Adrenal gland (tissue), 12 donors: ENCODE data around the gene RASAL1. TPM values are rescaled to one million over a fixed set of nuclear protein-coding genes. Genes with fewer than 3 reads are reported as not detected.

Experiments
- DNase-seq, 7 donors: peaks; one replicate each; pipeline ENCODE4 v3.0.0-alpha.2; 2019 to 2020
- H3K27ac ChIP-seq, 5 donors: fragments of 200-600 bp; sonication (generic) in 4 of 5; 1 replicate in 3 of 5; 2 replicates in 2 of 5; pipeline versions ENCODE4 v1.5.1 to v1.8.0; 2016 to 2020; ENCODE audit warnings: mild to moderate bottlenecking in 1 of 5
- H3K27me3 ChIP-seq: fragments of 200-600 bp; 2 replicates; pipeline ENCODE4 v1.8.0; 2021
- H3K36me3 ChIP-seq, 2 donors: fragments of 200-600 bp; replicated peaks in 1 of 2; 1 replicate in 1 of 2; 2 replicates in 1 of 2; pipeline versions ENCODE4 v1.5.1 to v1.8.0; 2018 to 2022
- H3K4me1 ChIP-seq, 2 donors: fragments of 200-600 bp; replicated peaks in 1 of 2; 1 replicate in 1 of 2; 2 replicates in 1 of 2; pipeline versions ENCODE4 v1.5.1 to v1.8.0; 2018 to 2021
- H3K4me3 ChIP-seq, 4 donors: fragments of 200-600 bp; sonication (generic) in 3 of 4; one replicate each; pipeline ENCODE4 v1.5.1; 2016 to 2018
- H3K9me3 ChIP-seq, 3 donors: fragments of 200-600 bp; sonication (generic) in 1 of 3; replicated peaks in 1 of 3; 1 replicate in 2 of 3; 2 replicates in 1 of 3; pipeline versions ENCODE4 v1.5.1 to v1.8.0; 2016 to 2021
- POLR2A ChIP-seq, 2 donors: fragments of 450-650 bp; IDR thresholded peaks; one replicate each; pipeline ENCODE4 v1.6.1; 2017; ENCODE audit warnings: antibody characterized with exemption in 2 of 2, mild to moderate bottlenecking in 2 of 2, moderate library complexity in 1 of 2
- WGBS, 4 donors: extraction: QIAGEN DNeasy Blood & Tissue Kit in 2 of 4; methylation state at CpG; one replicate each; pipeline versions ENCODE4 v1.1.5 to v1.1.7; 2013 to 2017; 5-methylcytosine and 5-hydroxymethylcytosine counted together
- intact Hi-C, 2 donors: fragments of 100-400 bp; cut with DNase I; formaldehyde crosslinking; loops; one replicate each; pipeline versions ENCODE4 v1.14.1 to v1.15.0; 2022 to 2023
- polyA plus RNA-seq, 3 donors: library from polyadenylated mRNA; stranded (reverse); fragments of 200-250 nt in 2 of 3; fragments of 350-450 nt in 1 of 3; fragmentation: Illumina TruSeq in 1 of 3; extraction: RNeasy Lipid Tissue Mini Kit (QIAGEN cat#74804) in 1 of 3; gene quantifications; one replicate each; pipeline ENCODE4 v1.2.3, GENCODE V29; 2013 to 2014
- total RNA-seq, 9 donors: library from RNA; depleted of rRNA in 4 of 9; stranded (reverse); fragments of >200 nt in 4 of 9; fragments of 120-200 nt in 1 of 9; fragmentation: NEBNext Ultra II Directional in 1 of 9; extraction: Animal tissue kit (Norgen Biotek cat#: 25700) in 1 of 9; gene quantifications; one replicate each; pipeline versions ENCODE4 v1.1.0 to v1.2.4, GENCODE V29; 2013 to 2023
- TF ChIP-seq, protein P1 (sequence below), 6 experiments: fragments of 450-650 bp in 4 of 6; fragments of 200-600 bp in 2 of 6; sonication (generic) in 1 of 6; IDR thresholded peaks; 1 replicate in 5 of 6; 2 replicates in 1 of 6; pipeline versions ENCODE4 v1.5.1 to v1.8.0; 2016 to 2021; ENCODE audit warnings: antibody characterized with exemption in 6 of 6, mild to moderate bottlenecking in 2 of 6, moderate library complexity in 1 of 6
- donor health status: healthy with polysubstance abuse.
- donor health status: Bipolar disorder and iron deficiency.
- donor health status: DM: yes; HTN: yes; CAD: no.
- donor health status: DM: no; HTN: no; CAD: no.
- donor health status: DM: no; HTN: no; CAD: no.
- donor health status: DM: yes; HTN: yes; CAD: no.

The RASAL1 gene
- total and polyA plus RNA-seq, 12 donors: 22.6 to 90.4 (median 43.3) TPM

DNA sequence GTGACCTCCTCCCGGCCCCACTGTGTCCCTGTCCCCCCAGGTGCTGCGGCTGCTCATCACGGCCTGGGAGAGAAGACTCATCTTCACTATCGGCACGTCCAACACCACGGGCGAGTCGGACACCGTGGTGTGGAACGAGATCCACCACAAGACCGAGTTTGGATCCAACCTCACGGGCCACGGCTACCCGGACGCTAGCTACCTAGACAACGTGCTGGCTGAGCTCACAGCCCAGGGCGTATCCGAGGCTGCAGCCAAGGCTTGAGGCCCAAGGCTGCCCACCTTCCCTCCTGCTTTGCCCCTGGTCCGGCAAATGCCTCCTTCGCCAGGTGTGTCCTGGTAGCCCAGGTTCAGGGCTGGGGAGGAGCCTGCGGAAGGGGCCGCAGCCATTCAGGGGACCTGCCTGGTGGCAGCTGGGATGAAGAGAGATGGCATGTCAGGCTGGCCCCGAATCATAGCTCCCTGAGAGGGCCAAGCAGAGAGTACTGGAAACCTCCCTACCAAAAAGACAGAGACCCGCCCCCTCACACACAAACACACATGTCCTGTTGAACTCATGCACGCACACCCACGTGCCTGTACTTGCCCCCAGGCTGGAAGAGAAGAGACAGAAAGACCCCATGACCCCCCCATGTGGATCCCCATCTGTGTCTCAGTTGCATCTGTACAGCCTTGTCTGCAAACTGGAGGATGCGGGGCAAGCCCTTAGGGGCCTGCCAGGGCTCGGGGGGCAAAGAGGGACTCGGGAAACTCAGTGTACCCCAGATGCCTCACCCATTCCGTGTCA, 38.7 kb downstream of the RASAL1 start:
- H3K36me3 ChIP-seq: no peaks in the 10 kb centered on the region
- H3K27me3 ChIP-seq: no peaks in the 10 kb centered on the region
- peaks cover 0 to 4% of the 10 kb centered on the region in 2 donors for H3K4me1 ChIP-seq
- 83 to 88% (median 85%) methylated on average over 11 to 30 of the region's 30 CpGs for WGBS, 4 donors
- TF ChIP-seq, protein P1, sequence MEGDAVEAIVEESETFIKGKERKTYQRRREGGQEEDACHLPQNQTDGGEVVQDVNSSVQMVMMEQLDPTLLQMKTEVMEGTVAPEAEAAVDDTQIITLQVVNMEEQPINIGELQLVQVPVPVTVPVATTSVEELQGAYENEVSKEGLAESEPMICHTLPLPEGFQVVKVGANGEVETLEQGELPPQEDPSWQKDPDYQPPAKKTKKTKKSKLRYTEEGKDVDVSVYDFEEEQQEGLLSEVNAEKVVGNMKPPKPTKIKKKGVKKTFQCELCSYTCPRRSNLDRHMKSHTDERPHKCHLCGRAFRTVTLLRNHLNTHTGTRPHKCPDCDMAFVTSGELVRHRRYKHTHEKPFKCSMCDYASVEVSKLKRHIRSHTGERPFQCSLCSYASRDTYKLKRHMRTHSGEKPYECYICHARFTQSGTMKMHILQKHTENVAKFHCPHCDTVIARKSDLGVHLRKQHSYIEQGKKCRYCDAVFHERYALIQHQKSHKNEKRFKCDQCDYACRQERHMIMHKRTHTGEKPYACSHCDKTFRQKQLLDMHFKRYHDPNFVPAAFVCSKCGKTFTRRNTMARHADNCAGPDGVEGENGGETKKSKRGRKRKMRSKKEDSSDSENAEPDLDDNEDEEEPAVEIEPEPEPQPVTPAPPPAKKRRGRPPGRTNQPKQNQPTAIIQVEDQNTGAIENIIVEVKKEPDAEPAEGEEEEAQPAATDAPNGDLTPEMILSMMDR (IDR thresholded peaks at IDR 0.05): no peak
- TF ChIP-seq POLR2A (IDR thresholded peaks at IDR 0.05): no peak
- H3K9me3 ChIP-seq: no peaks in the 10 kb centered on the region
- H3K4me3 ChIP-seq: no peak overlapping the region
- no peak for DNase-seq
- intact Hi-C loops: loop anchor here in 1 of 2 donors (5.0 kb wide), 1 partner anchor 50 kb away; no protein-coding TSS in a partner anchor
- no peak overlapping the region for H3K27ac ChIP-seq

DNA sequence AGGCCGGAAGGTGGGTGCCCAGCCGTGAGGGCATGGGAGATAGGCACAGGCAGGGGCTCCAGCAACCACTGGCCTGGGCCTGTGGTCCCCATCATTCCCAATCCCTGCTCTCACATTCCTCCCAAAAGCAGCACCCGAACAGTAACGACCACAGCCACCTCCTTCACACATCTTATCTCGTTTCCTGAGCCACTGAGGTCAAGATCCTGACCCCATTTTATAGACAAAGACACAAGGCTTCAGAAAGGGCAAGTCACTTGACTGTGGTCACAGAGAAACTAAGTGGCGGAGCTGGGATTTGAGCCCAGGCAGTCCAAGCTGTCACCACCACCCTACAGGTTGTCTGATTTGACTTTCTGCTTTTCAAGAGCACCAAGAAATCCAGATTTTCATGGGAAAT, 40.2 kb downstream of the RASAL1 start:
- intact Hi-C loops: loop anchor here in 1 of 2 donors (5.0 kb wide), 1 partner anchor 48 kb away; no protein-coding TSS in a partner anchor
- WGBS, 4 donors: 47 to 55% (median 51%) methylated on average over 6 of the region's 6 CpGs
- Histone ChIP-seq H3K36me3 (no peaks in the 10 kb centered on the region), H3K4me1 (peaks cover 0 to 4% of the 10 kb centered on the region in 2 donors), H3K27me3 (no peaks in the 10 kb centered on the region), H3K9me3 (no peaks in the 10 kb centered on the region), H3K4me3 (no peak overlapping the region), H3K27ac (no peak overlapping the region)
- no peak for DNase-seq
- TF ChIP-seq POLR2A (IDR thresholded peaks at IDR 0.05): no peak

DNA sequence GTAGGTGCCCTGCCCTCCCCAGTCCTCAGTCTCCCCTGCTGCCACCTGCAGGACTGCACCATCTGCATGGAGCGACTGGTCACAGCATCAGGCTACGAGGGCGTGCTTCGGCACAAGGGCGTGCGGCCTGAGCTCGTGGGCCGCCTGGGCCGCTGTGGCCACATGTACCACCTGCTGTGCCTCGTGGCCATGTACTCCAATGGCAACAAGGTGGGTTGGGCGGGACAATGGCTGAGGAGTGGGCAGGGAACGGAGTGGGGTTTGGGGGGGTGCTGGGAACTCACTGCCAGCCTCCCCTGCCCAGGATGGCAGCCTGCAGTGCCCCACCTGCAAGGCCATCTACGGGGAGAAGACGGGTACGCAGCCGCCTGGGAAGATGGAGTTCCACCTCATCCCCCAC, 40.8 kb downstream of the RASAL1 start:
- TF ChIP-seq, protein P1 (IDR thresholded peaks at IDR 0.05): no peak
- TF ChIP-seq POLR2A (IDR thresholded peaks at IDR 0.05): no peak
- H3K9me3 ChIP-seq: no peaks in the 10 kb centered on the region
- intact Hi-C loops: loop anchor here (5.0 kb wide), 2 partner anchors 37 to 47 kb away; partner anchors contain the start of gene DTX1 (in 1 of the 2)
- no peak overlapping the region for H3K4me3 ChIP-seq
- no peaks in the 10 kb centered on the region for H3K27me3 ChIP-seq
- no peak overlapping the region for H3K27ac ChIP-seq
- 88 to 95% (median 90%) methylated on average over 5 to 16 of the region's 16 CpGs for WGBS, 4 donors
- H3K36me3 ChIP-seq: no peaks in the 10 kb centered on the region
- no peak for DNase-seq
- H3K4me1 ChIP-seq: peaks cover 0 to 4% of the 10 kb centered on the region in 2 donors

DNA sequence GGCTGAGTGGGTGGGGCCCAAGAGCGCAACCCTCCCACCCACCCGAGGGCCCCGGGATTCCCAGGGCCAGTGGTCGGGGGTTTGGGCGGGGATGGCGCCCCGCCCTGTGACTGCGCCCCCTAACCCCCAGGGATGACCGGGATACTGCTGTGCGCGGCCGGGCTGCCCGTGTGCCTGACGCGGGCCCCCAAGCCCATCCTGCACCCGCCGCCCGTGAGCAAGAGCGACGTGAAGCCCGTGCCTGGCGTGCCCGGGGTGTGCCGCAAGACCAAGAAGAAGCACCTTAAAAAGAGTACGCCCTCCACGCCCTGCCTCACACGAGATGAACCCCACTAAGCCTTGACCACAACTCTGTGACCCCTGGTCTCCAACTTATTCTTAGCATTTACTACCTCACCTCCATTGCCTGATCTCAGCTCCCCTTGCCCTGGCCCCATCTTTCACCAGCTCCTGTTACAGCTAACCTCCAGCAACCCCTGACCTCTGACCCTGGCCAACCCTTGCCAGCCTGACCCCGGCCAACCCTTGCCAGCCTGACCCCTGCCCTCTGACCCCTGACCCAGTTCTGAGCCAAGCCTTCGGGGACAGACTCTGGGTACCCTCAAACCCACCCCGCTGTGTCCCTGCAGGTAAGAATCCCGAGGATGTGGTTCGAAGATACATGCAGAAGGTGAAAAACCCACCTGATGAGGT, 42.0 kb downstream of the RASAL1 start:
- no peaks in the 10 kb centered on the region for H3K36me3 ChIP-seq
- WGBS, 4 donors: 52 to 69% (median 57%) methylated on average over 6 to 32 of the region's 32 CpGs
- DNase-seq: no peak
- peaks cover 0 to 4% of the 10 kb centered on the region in 2 donors for H3K4me1 ChIP-seq
- H3K27ac ChIP-seq: no peak overlapping the region
- TF ChIP-seq POLR2A (IDR thresholded peaks at IDR 0.05): no peak
- H3K27me3 ChIP-seq: no peaks in the 10 kb centered on the region
- intact Hi-C loops: loop anchor here in 1 of 2 donors (5.0 kb wide), 1 partner anchor 36 kb away; the partner anchor contains the start of gene DTX1
- no peaks in the 10 kb centered on the region for H3K9me3 ChIP-seq
- no peak overlapping the region for H3K4me3 ChIP-seq
